ENCODE measurements around the gene CDHR4. TPM values are rescaled to one million over a fixed set of nuclear protein-coding genes. Genes with fewer than 3 reads are reported as not detected.

The CDHR4 gene
- total and polyA plus RNA-seq, 9 of the 15 experiments (the other 6 are each of a cell fraction or from before 2014, with no cell fraction given), result 0.21 TPM; not detected in 8

DNA sequence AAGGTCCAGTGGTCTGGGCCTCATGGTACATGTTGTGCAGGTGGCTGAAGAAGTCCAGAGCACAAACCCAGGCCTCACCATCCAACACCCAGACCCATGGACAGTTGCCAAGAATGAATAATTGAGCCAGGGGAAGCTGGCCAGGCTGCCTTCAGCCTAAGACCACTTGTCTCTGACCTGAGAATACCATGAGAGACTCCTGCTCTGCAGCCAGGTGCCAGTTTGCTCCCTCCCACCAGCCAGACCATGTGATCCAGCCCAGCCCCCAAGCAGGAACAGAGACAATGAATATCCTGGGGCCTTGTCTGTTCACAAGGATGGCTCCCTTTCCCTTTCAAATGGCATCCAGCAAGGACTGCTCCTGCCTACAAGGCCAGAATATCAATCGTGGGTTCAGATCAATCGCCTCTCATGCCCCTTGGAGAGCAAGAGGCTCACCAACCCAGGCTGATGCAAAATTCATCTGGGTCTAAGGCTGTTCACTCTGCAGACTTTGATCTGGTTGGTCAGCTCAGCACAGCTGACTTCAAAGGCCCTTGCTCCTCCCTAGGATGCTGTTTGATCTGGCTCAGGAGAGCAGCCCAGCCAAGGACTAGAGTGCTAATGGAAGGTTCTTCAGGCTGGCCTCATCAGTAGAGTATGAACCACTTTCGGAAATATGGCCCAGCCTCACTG lies 43.3 kb upstream of the CDHR4 start:
- intact Hi-C loops (cut with micrococcal nuclease), result no loop called here
- Histone ChIP-seq H3K4me3 (no peak overlapping the region), H3K9ac (ENCODE audit: insufficient read depth in 1 of 2, low read depth in 2 of 2, low read length in 2 of 2) (no peak overlapping the region), H3K27ac (ENCODE audit: extremely low read depth, low read depth, low read length) (no peak overlapping the region; the same call in 2 of the 3 replicates), H4K20me1 (replicated peaks; ENCODE audit: control insufficient read depth, insufficient read depth, low read length) (no peaks in the 10 kb centered on the region), H3K79me2 (ENCODE audit: control insufficient read depth, insufficient read depth, low read length) (no peaks in the 10 kb centered on the region), H2AFZ (ENCODE audit: low read depth, low read length) (no peak overlapping the region), H3K9me3 (replicated peaks; ENCODE audit: control insufficient read depth, insufficient read depth, low read depth, low read length) (no peaks in the 10 kb centered on the region), H3K27me3 (ENCODE audit: control insufficient read depth in 2 of 2, insufficient read depth in 2 of 2, low read length in 2 of 2) (no peaks in the 10 kb centered on the region), H3K9me1 (ENCODE audit: control insufficient read depth, insufficient read depth, low read length) (no peaks in the 10 kb centered on the region), H3K4me1 (replicated peaks in 1 of 2; ENCODE audit: control insufficient read depth in 2 of 2, insufficient read depth in 2 of 2, low read length in 2 of 2) (no peaks in the 10 kb centered on the region; a peak in 1 of 5 replicates), H3K4me2 (ENCODE audit: insufficient read depth, low read length) (no peak overlapping the region), H3K36me3 (ENCODE audit: control insufficient read depth, insufficient read depth, low read length) (peaks cover 71% of the 10 kb centered on the region)
- TF ChIP-seq, protein P1, sequence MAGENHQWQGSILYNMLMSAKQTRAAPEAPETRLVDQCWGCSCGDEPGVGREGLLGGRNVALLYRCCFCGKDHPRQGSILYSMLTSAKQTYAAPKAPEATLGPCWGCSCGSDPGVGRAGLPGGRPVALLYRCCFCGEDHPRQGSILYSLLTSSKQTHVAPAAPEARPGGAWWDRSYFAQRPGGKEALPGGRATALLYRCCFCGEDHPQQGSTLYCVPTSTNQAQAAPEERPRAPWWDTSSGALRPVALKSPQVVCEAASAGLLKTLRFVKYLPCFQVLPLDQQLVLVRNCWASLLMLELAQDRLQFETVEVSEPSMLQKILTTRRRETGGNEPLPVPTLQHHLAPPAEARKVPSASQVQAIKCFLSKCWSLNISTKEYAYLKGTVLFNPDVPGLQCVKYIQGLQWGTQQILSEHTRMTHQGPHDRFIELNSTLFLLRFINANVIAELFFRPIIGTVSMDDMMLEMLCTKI (IDR thresholded peaks at IDR 0.05; ENCODE audit: partially characterized antibody), result no peak
- TF ChIP-seq ZNF785 (CRISPR knock-in tag; IDR thresholded peaks at IDR 0.05) (no peak), TEAD1 (CRISPR knock-in tag; IDR thresholded peaks at IDR 0.05) (no peak), PTRF (tag; IDR thresholded peaks at IDR 0.05) (no peak), FOXK2 (conservative IDR thresholded peaks at IDR 0.05 in 1 of 2, IDR thresholded peaks at IDR 0.05 in 1 of 2; ENCODE audit: low read depth in 2 of 2) (no peak), STAT5A (IDR thresholded peaks at IDR 0.05; ENCODE audit: borderline replicate concordance, low read length) (no peak), ZNF165 (CRISPR knock-in tag; IDR thresholded peaks at IDR 0.05; ENCODE audit: borderline replicate concordance) (no peak), DACH1 (IDR thresholded peaks at IDR 0.05; ENCODE audit: partially characterized antibody) (no peak)
- TF ChIP-seq, protein P2, sequence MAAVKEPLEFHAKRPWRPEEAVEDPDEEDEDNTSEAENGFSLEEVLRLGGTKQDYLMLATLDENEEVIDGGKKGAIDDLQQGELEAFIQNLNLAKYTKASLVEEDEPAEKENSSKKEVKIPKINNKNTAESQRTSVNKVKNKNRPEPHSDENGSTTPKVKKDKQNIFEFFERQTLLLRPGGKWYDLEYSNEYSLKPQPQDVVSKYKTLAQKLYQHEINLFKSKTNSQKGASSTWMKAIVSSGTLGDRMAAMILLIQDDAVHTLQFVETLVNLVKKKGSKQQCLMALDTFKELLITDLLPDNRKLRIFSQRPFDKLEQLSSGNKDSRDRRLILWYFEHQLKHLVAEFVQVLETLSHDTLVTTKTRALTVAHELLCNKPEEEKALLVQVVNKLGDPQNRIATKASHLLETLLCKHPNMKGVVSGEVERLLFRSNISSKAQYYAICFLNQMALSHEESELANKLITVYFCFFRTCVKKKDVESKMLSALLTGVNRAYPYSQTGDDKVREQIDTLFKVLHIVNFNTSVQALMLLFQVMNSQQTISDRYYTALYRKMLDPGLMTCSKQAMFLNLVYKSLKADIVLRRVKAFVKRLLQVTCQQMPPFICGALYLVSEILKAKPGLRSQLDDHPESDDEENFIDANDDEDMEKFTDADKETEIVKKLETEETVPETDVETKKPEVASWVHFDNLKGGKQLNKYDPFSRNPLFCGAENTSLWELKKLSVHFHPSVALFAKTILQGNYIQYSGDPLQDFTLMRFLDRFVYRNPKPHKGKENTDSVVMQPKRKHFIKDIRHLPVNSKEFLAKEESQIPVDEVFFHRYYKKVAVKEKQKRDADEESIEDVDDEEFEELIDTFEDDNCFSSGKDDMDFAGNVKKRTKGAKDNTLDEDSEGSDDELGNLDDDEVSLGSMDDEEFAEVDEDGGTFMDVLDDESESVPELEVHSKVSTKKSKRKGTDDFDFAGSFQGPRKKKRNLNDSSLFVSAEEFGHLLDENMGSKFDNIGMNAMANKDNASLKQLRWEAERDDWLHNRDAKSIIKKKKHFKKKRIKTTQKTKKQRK (IDR thresholded peaks at IDR 0.05; ENCODE audit: borderline replicate concordance, low read depth, low read length), result no peak
- POLR2A ChIA-PET, result interaction anchor here (0.7 kb wide), 1 partner anchor 19 kb away, joined by 5 read pairs; no protein-coding TSS in a partner anchor
- CTCF ChIA-PET (ENCODE audit: low intra/inter-chr PET ratio), result no interaction called here
- DNase-seq (ENCODE audit: extremely low read depth in 1 of 4, low spot score in 3 of 4) (no peak), FAIRE-seq (no peak), ATAC-seq (no peak)
- 70% methylated on average over 3 of the region's 3 CpGs for WGBS (ENCODE audit: insufficient coverage, low coverage, missing lambda C conversion rate)
- no TSS peak for BruUV-seq (replicated peaks)
- in situ Hi-C loops (cut with MboI), result loop anchor here (5.0 kb wide), 1 partner anchor 141 kb away; no protein-coding TSS in a partner anchor
